BLaER1 treated with 17β-estradiol and CSF1 and Interleukin-3, amounts not matched to agents 10 nM and 100 nM (cell line): Measurements from ENCODE around the gene SUPT6H.
A peak's percentile ranks its signal among the peaks of the same experiment; 100 is the strongest.

Experiments used
- H3K27ac ChIP-seq, 11 experiments: shearing (Covaris generic); formaldehyde crosslinking; 2 replicates each; pipeline ENCODE4 v1.8.1; 2022
- H3K27me3 ChIP-seq, 11 experiments: shearing (Covaris generic); formaldehyde crosslinking; 2 replicates each; pipeline ENCODE4 v1.8.1; 2022
- H3K36me3 ChIP-seq, 11 experiments: shearing (Covaris generic); formaldehyde crosslinking; 2 replicates each; pipeline ENCODE4 v1.8.1; 2022
- H3K4me1 ChIP-seq, 10 experiments: shearing (Covaris generic); formaldehyde crosslinking; 2 replicates each; pipeline ENCODE4 v1.8.1; 2022
- H3K4me2 ChIP-seq, 11 experiments: shearing (Covaris generic); formaldehyde crosslinking; 2 replicates each; pipeline ENCODE4 v1.8.1; 2022
- H3K4me3 ChIP-seq, 10 experiments: shearing (Covaris generic); formaldehyde crosslinking; 2 replicates each; pipeline ENCODE4 v1.8.1; 2022
- H3K9ac ChIP-seq, 11 experiments: shearing (Covaris generic); formaldehyde crosslinking; 2 replicates each; pipeline ENCODE4 v1.8.1; 2022
- H3K9me3 ChIP-seq, 11 experiments: shearing (Covaris generic); formaldehyde crosslinking; replicated peaks in 1 of 11; 2 replicates each; pipeline ENCODE4 v1.8.1; 2022
- H4K20me1 ChIP-seq, 11 experiments: shearing (Covaris generic); formaldehyde crosslinking; 2 replicates each; pipeline ENCODE4 v1.8.1; 2022
- Cebpa-rat ChIP-seq, 11 experiments: shearing (Covaris generic); IDR thresholded peaks; 2 replicates each; pipeline ENCODE4 v1.8.1; 2022

SUPT6H gene

GRCh38 chr17:28737770-28738679 is 76.0 kb downstream of the SUPT6H start:
- Histone ChIP-seq H4K20me1 (peaks cover 0 to 3% (median 0%) of the 10 kb centered on the region in 11 experiments; a peak in 1 of 22 replicates), H3K4me1 (peaks cover 54 to 76% (median 72%) of the 10 kb centered on the region in 10 experiments), H3K4me3 (peak overlapping the region in 4 of 10 experiments; percentile 1 to 30 (median 6); a peak in 6 of 20 replicates), H3K4me2 (peak overlapping the region; percentile 64 to 100 (median 96)), H3K27ac (peak overlapping the region in 9 of 11 experiments; percentile 35 to 95 (median 90); a peak in 19 of 22 replicates), H3K9me3 (peaks cover 0 to 35% (median 6%) of the 10 kb centered on the region in 11 experiments; a peak in 14 of 22 replicates), H3K9ac (peak overlapping the region in 9 of 11 experiments; percentile 12 to 72 (median 47); a peak in 14 of 22 replicates), H3K36me3 (peaks cover 0 to 15% (median 5%) of the 10 kb centered on the region in 11 experiments; a peak in 7 of 22 replicates), H3K27me3 (no peaks in the 10 kb centered on the region)
- TF ChIP-seq Cebpa-rat (IDR thresholded peaks at IDR 0.05): no peak

- TF ChIP-seq Cebpa-rat (IDR thresholded peaks at IDR 0.05): no peak
- peaks cover 58 to 81% (median 78%) of the 10 kb centered on the region in 10 experiments for H3K4me1 ChIP-seq
- H3K27ac ChIP-seq: peak overlapping the region in 9 of 11 experiments; percentile 35 to 95 (median 90); a peak in 18 of 22 replicates
- H3K27me3 ChIP-seq: no peaks in the 10 kb centered on the region
- H3K4me3 ChIP-seq: peak overlapping the region in 3 of 10 experiments; percentile 4 to 30 (median 14); a peak in 2 of 20 replicates
- H3K36me3 ChIP-seq: peaks cover 0 to 15% (median 4%) of the 10 kb centered on the region in 11 experiments; a peak in 7 of 22 replicates
- peak overlapping the region in 8 of 11 experiments; percentile 31 to 72 (median 56); a peak in 13 of 22 replicates for H3K9ac ChIP-seq
- peaks cover 0 to 8% (median 0%) of the 10 kb centered on the region in 11 experiments; a peak in 1 of 22 replicates for H4K20me1 ChIP-seq
- H3K9me3 ChIP-seq: peaks cover 0 to 35% (median 6%) of the 10 kb centered on the region in 11 experiments; a peak in 14 of 22 replicates
- peak overlapping the region; percentile 64 to 100 (median 96) for H3K4me2 ChIP-seq
These were observed 76.8 kb downstream of the SUPT6H start for GRCh38 chr17:28738680-28739384.

- H3K36me3 ChIP-seq: peaks cover 0 to 3% (median 0%) of the 10 kb centered on the region in 11 experiments; a peak in 3 of 22 replicates
- H3K4me2 ChIP-seq: peak overlapping the region; percentile 92 to 100 (median 98)
- peaks cover 0 to 35% (median 6%) of the 10 kb centered on the region in 11 experiments; a peak in 14 of 22 replicates for H3K9me3 ChIP-seq
- H3K27ac ChIP-seq: peak overlapping the region in 10 of 11 experiments; percentile 54 to 95 (median 91); a peak in 19 of 22 replicates
- peaks cover 9 to 23% (median 14%) of the 10 kb centered on the region in 11 experiments for H4K20me1 ChIP-seq
- peaks cover 61 to 70% (median 69%) of the 10 kb centered on the region in 10 experiments for H3K4me1 ChIP-seq
- H3K4me3 ChIP-seq: peak overlapping the region in 7 of 10 experiments; percentile 34 to 96 (median 42); a peak in 14 of 20 replicates
- peak overlapping the region in 9 of 11 experiments; percentile 89 to 98 (median 92); a peak in 18 of 22 replicates for H3K9ac ChIP-seq
- no peak for TF ChIP-seq Cebpa-rat (IDR thresholded peaks at IDR 0.05)
- no peaks in the 10 kb centered on the region for H3K27me3 ChIP-seq
These were observed 78.7 kb downstream of the SUPT6H start for GRCh38 chr17:28740406-28741357.

- TF ChIP-seq Cebpa-rat (IDR thresholded peaks at IDR 0.05): peak in 5 of 11 experiments; percentile 15 to 77 (median 31); a peak in 5 of 22 replicates
- H3K4me2 ChIP-seq: peak overlapping the region; percentile 92 to 100 (median 98)
- H3K9ac ChIP-seq: peak overlapping the region; percentile 2 to 98 (median 92); a peak in 21 of 22 replicates
- peaks cover 2 to 12% (median 8%) of the 10 kb centered on the region in 11 experiments; a peak in 18 of 22 replicates for H3K36me3 ChIP-seq
- H3K27me3 ChIP-seq: no peaks in the 10 kb centered on the region
- H3K4me1 ChIP-seq: peaks cover 71 to 79% (median 79%) of the 10 kb centered on the region in 10 experiments
- peak overlapping the region in 8 of 10 experiments; percentile 30 to 99 (median 86); a peak in 14 of 20 replicates for H3K4me3 ChIP-seq
- H3K27ac ChIP-seq: peak overlapping the region; percentile 58 to 95 (median 91); a peak in 21 of 22 replicates
- peaks cover 0 to 35% (median 6%) of the 10 kb centered on the region in 11 experiments; a peak in 14 of 22 replicates for H3K9me3 ChIP-seq
- H4K20me1 ChIP-seq: peaks cover 19 to 32% (median 24%) of the 10 kb centered on the region in 11 experiments
These were observed 79.6 kb downstream of the SUPT6H start for GRCh38 chr17:28741358-28742349.

- Histone ChIP-seq H3K4me3 (peak within 1 kb of the TSS; percentile 73 to 99 (median 94)), H3K4me2 (peak within 1 kb of the TSS; percentile 92 to 100 (median 98)), H3K4me1 (peaks cover 69 to 82% (median 75%) of the 10 kb centered on the region in 10 experiments), H3K36me3 (peaks cover 20 to 30% (median 26%) of the 10 kb centered on the region in 11 experiments), H3K27ac (peak within 1 kb of the TSS; percentile 61 to 95 (median 91)), H3K9me3 (peaks cover 0 to 25% (median 0%) of the 10 kb centered on the region in 11 experiments; a peak in 9 of 22 replicates), H3K27me3 (no peaks in the 10 kb centered on the region), H3K9ac (peak within 1 kb of the TSS; percentile 88 to 98 (median 92)), H4K20me1 (peaks cover 37 to 50% (median 42%) of the 10 kb centered on the region in 11 experiments)
- no peak for TF ChIP-seq Cebpa-rat (IDR thresholded peaks at IDR 0.05)
These were observed 81.5 kb downstream of the SUPT6H start, which contains the start of gene TRAF4 for GRCh38 chr17:28743243-28744103. Gene TRAF4 (plus strand): TSS chr17:28744011. CDS start chr17:28744113, 102 bp downstream.
